Kidney (tissue), 14 donors: ENCODE measurements around the gene GRPEL1. TPM values are rescaled to one million over a fixed set of nuclear protein-coding genes. Genes with fewer than 3 reads are reported as not detected.

Experiments
- DNase-seq, 5 donors: peaks; one replicate each; pipeline ENCODE4 v3.0.0-alpha.2; 2013 to 2020
- FAIRE-seq: peaks from 2 replicates; lab custom pipeline; 2012; peaks lifted over from hg19 to GRCh38; lab: Jason Lieb, UNC
- H3K27ac ChIP-seq, 2 donors: one replicate each; pipeline ENCODE4 v1.7.0; 2013; ENCODE audit warnings: low read depth in 2 of 2, low read length in 2 of 2, inconsistent platforms in 1 of 2
- H3K27me3 ChIP-seq: one replicate; pipeline ENCODE4 v1.7.1; 2013; ENCODE audit warnings: low read length, inconsistent platforms; ENCODE audit not compliant: control insufficient read depth, insufficient read depth
- H3K36me3 ChIP-seq, 3 donors: one replicate each; pipeline versions ENCODE4 v1.7.0 to v1.7.1; 2013; ENCODE audit warnings: low read length in 3 of 3, control low read depth in 1 of 3, inconsistent platforms in 1 of 3; ENCODE audit not compliant: insufficient read depth in 3 of 3, control insufficient read depth in 2 of 3
- H3K4me1 ChIP-seq, 3 donors: one replicate each; pipeline versions ENCODE4 v1.7.0 to v1.7.1; 2013; ENCODE audit warnings: low read length in 3 of 3, inconsistent platforms in 1 of 3, low read depth in 1 of 3; ENCODE audit not compliant: control insufficient read depth in 2 of 3, insufficient read depth in 2 of 3
- H3K4me3 ChIP-seq, 3 donors: one replicate each; pipeline versions ENCODE4 v1.7.0 to v1.8.1; 2013; ENCODE audit warnings: low read length in 3 of 3, control low read depth in 1 of 3, inconsistent platforms in 1 of 3
- H3K9ac ChIP-seq, 3 donors: one replicate each; pipeline versions ENCODE4 v1.7.0 to v1.7.1; 2013; ENCODE audit warnings: low read length in 3 of 3, control low read depth in 1 of 3, inconsistent platforms in 1 of 3
- H3K9me3 ChIP-seq, 3 donors: one replicate each; pipeline versions ENCODE4 v1.7.0 to v1.7.1; 2013; ENCODE audit warnings: low read length in 3 of 3, control low read depth in 1 of 3, inconsistent platforms in 1 of 3; ENCODE audit not compliant: control insufficient read depth in 2 of 3, insufficient read depth in 1 of 3
- intact Hi-C: fragments of 100-400 bp; cut with DNase I; formaldehyde crosslinking; loops from one replicate; pipeline ENCODE4 v1.11.1; 2022
- polyA plus RNA-seq: library from polyadenylated mRNA; stranded (reverse); fragments of 350-450 nt; fragmentation: Illumina TruSeq; extraction: RNeasy Lipid Tissue Mini Kit (QIAGEN cat#74804); gene quantifications from one replicate; pipeline ENCODE4 v1.2.3, GENCODE V29; 2014; ENCODE audit warnings: low read depth, low replicate concordance; ENCODE audit not compliant: insufficient read depth
- total RNA-seq: library from RNA; stranded (reverse); fragmentation: NEBNext Ultra II Directional; extraction: Animal tissue kit (Norgen Biotek cat#: 25700); gene quantifications from one replicate; pipeline ENCODE4 v1.2.1, GENCODE V29; 2021
- TF ChIP-seq, protein P1 (sequence below): IDR thresholded peaks from 3 replicates; pipeline ENCODE4 v1.5.1; 2012; ENCODE audit warnings: mild to moderate bottlenecking, moderate library complexity, borderline replicate concordance; ENCODE audit not compliant: insufficient read depth; ENCODE audit errors: extremely low read depth
- donor health status: control.
- donor health status: control.
- donor health status: control.
- donor health status: control.
- donor health status: control.
- donor health status: DM: yes; HTN: yes; CAD: no.
- donor health status: Normal renal cell carcinoma (clear cell type).

Gene GRPEL1
- total and polyA plus RNA-seq, 2 donors from 2014 or later, result 27.4 to 84.9 TPM

DNA sequence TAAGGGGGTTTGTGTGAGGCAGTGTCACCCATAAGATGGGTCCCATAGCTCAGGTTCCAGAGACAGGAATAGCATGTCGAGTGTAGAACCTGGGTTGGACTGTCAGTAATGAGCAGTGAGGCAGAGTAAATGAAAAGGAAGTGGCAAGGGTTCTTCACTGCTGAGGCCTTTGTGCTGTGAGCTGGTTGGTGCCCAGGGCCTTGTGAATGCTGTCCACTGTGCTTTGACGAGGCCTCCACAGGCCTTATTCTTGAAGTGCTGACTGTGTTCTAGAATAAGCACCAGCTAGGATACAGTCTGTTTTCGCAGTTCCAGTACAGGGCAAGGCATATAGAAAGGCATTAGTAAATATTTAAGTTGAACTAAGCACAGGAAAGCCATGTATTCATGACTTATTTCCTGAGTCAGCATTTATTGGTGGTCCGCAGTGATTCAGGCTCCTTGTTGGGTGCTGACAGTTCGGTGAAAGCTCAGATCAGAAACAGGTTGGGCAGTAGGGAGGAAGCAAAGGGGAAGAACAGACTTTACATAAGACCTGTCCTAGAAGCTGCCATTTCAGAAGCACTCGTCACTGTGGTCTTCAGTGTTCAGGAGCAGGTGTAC lies 50.3 kb downstream of the GRPEL1 start:
- Histone ChIP-seq H3K4me1 (peaks cover 0 to 4% (median 4%) of the 10 kb centered on the region in 3 donors), H3K9ac (no peak overlapping the region), H3K4me3 (no peak overlapping the region), H3K36me3 (peaks cover 2 to 34% (median 31%) of the 10 kb centered on the region in 3 donors), H3K27ac (no peak overlapping the region), H3K27me3 (no peaks in the 10 kb centered on the region), H3K9me3 (no peaks in the 10 kb centered on the region)
- intact Hi-C loops, result no loop called here
- DNase-seq (no peak), FAIRE-seq (no peak)
- TF ChIP-seq, protein P1, sequence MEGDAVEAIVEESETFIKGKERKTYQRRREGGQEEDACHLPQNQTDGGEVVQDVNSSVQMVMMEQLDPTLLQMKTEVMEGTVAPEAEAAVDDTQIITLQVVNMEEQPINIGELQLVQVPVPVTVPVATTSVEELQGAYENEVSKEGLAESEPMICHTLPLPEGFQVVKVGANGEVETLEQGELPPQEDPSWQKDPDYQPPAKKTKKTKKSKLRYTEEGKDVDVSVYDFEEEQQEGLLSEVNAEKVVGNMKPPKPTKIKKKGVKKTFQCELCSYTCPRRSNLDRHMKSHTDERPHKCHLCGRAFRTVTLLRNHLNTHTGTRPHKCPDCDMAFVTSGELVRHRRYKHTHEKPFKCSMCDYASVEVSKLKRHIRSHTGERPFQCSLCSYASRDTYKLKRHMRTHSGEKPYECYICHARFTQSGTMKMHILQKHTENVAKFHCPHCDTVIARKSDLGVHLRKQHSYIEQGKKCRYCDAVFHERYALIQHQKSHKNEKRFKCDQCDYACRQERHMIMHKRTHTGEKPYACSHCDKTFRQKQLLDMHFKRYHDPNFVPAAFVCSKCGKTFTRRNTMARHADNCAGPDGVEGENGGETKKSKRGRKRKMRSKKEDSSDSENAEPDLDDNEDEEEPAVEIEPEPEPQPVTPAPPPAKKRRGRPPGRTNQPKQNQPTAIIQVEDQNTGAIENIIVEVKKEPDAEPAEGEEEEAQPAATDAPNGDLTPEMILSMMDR, result no peak

DNA sequence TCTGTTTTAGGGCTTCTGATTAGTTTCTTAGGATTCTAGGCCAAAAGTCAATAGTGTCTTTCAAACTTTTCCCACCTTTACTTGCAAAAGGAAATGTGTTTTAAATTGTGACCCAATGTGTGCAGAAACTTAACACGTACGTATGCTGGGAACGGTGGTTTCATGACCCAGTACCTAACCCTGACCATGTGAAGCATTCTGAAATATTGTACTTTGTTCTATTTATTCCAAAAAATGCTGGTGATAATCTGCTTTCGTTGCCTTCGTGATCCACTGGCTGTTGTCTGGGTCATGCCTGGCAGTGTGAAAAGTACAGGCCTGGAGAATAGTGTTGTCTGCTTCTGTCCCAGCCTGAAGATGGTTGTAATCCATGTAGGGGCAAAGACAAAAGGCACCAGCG lies 51.4 kb downstream of the GRPEL1 start:
- no peaks in the 10 kb centered on the region for H3K27me3 ChIP-seq
- H3K9me3 ChIP-seq, result no peaks in the 10 kb centered on the region
- H3K4me1 ChIP-seq, result peaks cover 0 to 4% (median 4%) of the 10 kb centered on the region in 3 donors
- H3K27ac ChIP-seq, result no peak overlapping the region
- H3K4me3 ChIP-seq, result no peak overlapping the region
- H3K9ac ChIP-seq, result no peak overlapping the region
- intact Hi-C loops, result no loop called here
- FAIRE-seq (no peak), DNase-seq (no peak)
- H3K36me3 ChIP-seq, result peaks cover 2 to 41% (median 31%) of the 10 kb centered on the region in 3 donors
- TF ChIP-seq, protein P1, result no peak

DNA sequence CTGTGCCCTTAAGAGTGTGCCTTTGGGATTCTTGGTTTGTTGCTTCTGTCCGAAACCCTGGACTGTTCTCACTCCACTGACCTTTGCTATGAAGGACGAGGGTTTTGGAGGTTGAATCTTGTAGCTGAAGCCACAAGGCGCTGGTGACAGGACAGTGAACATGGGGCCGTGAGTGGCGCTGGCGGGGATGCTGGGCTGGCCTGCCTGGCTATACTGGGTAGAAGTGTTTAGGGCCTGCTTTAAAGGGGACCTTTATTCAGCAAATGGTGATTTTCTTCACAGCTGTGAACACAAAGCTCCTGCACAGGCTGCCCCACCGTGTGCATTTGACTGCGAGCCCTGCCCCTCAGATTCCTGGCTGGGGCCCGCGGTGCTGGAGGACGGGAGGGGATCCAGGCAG lies 51.8 kb downstream of the GRPEL1 start:
- TF ChIP-seq, protein P1, result no peak
- Histone ChIP-seq H3K4me3 (no peak overlapping the region), H3K4me1 (peaks cover 0 to 4% (median 4%) of the 10 kb centered on the region in 3 donors), H3K9me3 (no peaks in the 10 kb centered on the region), H3K9ac (no peak overlapping the region), H3K27me3 (no peaks in the 10 kb centered on the region), H3K27ac (no peak overlapping the region), H3K36me3 (peaks cover 2 to 43% (median 30%) of the 10 kb centered on the region in 3 donors)
- intact Hi-C loops, result no loop called here
- no peak for FAIRE-seq
- no peak for DNase-seq
